GM21390 (cell line): ENCODE measurements around the gene FBXW12.
A peak's percentile ranks its signal among the peaks of the same experiment; 100 is the strongest.

ENCODE experiments used
- ATAC-seq: cut with Tn5 transposase; IDR thresholded peaks from one replicate; pipeline ENCODE4 v1.9.1; 2021; ENCODE audit not compliant: unreplicated experiment

Gene FBXW12

GRCh38 chr3:48432411-48433371 lies 60.7 kb downstream of the FBXW12 start:
- ATAC-seq, result no peak

- ATAC-seq, result no peak
These were observed 61.6 kb downstream of the FBXW12 start for GRCh38 chr3:48433472-48434118.

GRCh38 chr3:48434591-48435222 lies 62.7 kb downstream of the FBXW12 start:
- ATAC-seq, result no peak

DNA sequence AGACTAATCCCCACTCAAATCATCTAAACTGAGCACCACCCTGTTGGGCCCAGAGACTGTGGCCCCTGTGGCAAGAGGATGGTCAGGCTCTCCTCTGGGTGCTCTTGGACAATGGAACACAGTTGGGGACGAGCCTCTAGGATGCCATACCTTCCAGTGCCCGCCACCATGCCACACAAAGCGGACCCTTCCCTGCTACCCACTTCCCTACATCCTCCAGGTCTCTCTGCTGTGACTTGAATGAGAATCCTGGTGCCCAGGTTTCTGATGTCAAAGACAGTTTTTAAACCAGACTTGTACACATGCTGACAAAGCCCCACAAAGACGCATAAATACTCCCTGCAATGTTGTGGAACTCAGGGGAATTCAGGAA lies 63.2 kb downstream of the FBXW12 start:
- no peak for ATAC-seq

DNA sequence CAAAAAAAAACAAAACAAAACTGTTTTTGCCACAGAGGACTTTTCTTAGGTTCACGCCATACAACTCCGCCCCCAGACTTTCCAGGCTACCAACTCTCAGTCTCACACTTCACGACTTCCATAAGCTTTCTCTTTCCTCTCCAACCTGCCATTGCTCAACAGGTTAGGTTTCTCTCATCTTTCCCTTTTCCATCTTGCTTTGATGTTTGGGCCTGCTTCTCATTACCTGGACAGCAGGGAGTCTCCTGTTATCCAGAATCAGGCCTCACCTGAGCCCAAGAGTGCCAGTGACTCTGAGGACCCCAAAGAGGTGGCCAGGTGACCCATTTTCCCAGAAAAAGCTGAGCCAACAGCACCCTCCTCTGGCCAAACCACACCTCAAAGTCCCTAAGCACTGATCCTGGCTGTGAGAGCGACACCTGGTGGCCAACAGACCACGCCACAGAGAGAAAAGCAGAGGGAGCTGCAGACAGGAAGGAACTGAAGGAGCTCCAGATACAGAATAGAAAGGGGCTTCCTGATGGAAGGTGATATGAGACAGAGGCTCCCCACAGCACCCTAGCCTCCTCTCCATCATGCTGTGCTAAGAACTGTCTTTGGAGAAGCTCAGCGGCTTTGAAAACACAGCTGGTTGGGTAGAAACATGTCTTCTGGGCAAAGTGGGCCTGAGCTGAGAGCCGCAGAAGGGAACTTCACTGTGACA lies 63.9 kb downstream of the FBXW12 start:
- ATAC-seq, result no peak

DNA sequence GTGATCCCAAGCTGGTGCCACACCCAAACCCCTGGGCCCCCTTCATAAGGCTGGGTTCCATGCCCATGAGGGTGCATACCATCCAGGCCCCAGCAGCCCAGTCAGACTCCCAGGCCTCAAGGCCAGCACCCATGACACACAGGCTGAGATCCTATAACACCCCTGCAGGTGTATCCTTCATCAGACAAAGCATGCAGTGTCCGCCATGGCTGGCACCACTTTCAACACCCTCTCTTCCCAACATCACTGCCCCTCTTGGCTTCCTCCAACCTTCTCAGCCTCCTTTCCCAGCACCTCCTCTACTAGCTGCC lies 64.4 kb downstream of the FBXW12 start:
- no peak for ATAC-seq

DNA sequence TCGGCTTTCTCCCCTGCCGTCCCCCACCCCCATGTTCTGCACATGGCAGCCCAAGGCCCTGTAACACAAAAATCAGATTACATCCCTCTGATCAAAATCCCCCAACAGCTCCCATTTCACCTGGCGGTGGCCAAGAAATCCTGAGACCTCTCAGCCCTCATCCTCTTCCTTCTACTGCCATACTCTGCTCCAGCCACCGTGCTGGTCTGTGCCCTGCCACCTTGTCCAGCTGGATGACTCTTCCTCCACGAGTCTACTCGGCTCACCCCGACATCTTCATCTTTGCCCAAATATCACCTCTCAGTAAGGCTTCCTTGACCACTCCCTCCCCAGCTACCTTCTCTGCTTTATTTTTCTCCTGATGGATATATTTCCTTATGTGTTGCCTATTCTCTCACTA lies 64.8 kb downstream of the FBXW12 start:
- no peak for ATAC-seq

DNA sequence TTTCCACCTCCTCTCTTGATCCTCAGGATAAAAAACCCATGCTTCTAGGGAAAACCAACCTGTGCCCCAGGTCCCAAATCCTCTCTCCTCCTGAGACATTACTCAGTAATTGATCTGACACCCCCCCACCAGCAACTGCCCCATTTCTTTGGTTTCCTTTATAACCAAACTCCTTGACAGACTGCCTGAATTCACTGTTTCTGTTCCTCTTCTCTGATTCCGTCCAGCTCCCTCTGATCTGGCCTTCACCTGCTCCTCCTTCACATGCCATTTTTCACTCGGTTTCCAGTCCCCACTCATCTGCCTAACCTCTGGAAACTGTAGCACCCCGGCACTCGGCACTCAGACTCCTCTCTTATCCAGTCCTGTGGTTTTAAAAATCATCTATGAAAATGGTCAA lies 65.8 kb downstream of the FBXW12 start:
- no peak for ATAC-seq

DNA sequence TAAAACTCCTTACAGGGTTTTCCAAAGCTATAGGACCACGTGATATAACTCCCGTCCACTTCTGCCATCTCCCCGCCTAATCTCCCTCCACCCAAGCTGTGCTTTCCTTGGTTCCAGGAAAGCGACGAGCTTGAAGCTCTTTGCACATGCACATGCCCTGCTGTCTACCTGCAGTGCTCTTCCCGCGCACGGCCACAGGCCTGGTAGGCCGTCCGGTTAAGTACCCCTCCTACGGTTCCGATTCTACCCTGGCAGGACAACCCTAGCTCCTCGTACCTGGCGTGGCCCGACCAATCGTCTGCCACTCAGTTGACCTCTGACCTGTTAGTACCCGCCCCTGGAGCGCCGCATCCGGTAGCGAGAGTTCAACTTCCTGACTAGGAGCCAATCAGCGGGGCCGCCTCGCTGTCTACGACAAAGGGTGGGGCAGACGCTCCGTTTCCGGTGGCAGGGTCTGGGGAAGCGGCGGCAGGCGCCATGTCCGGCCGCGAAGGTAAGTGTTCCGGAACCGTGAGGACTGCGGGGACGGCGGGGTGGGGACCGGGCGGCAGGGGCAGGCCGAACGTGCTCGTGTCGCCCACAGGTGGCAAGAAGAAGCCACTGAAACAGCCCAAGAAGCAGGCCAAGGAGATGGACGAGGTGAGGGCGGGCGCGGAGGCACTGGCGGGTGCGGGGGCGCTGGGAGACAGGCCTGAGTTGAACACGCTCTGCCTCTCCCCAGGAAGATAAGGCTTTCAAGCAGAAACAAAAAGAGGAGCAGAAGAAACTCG lies 68.0 kb downstream of the FBXW12 start, which contains the start of the genes CCDC51 and TMA7:
Gene CCDC51, minus strand, starts transcription at position 300 of the 770 bp plus-strand sequence. CDS start 4,991 bp downstream, outside the sequence.
Gene TMA7, plus strand, starts transcription at position 438 of the 770 bp plus-strand sequence. Its CDS starts 40 bp downstream, at position 478.
- ATAC-seq, result peak; percentile 90

DNA sequence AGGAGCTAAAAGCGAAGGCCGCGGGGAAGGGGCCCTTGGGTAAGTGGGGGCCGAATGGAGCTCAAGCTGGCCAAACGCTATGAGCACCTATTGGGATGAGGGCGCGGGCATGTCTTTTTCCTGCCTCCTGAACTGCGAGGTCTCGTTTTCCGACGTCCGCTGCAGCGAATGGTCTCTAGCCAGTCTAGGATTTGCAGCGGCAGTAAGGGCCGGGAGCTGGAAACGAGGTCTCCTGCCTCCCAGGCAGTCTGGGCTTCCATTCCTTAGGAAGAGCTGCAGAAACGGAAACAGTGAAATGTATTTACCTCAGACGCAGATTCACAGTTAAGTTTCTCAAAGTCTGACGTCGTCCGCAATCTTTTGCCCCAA lies 68.6 kb downstream of the FBXW12 start:
- ATAC-seq, result no peak

DNA sequence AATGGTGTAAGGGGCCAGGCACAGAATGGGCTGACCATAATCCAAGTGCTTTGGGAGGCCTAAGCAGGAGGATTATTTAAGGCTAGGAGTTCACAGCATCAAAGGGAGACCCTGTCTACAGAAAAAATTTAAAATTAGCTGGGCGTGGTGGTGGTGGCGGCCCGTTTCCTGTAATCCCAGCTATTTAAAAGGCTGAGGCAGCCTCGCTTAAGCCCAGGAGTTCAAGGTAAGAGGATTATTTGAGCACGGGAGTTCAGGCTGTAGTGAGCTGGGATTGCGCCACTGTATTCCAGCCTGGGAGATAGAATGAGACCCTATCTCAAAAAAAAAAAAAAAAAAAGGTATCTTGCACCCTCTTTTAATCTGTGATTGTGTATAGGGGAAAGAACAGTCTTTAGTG lies 69.9 kb downstream of the FBXW12 start:
- ATAC-seq, result no peak
